GM18498 (cell line): Measurements from ENCODE around the gene MEGF9.

Source experiments
- ATAC-seq: cut with Tn5 transposase; IDR thresholded peaks from one replicate; pipeline ENCODE4 v1.9.1; 2021; ENCODE audit warnings: mild to moderate bottlenecking, moderate library complexity; ENCODE audit not compliant: unreplicated experiment

The MEGF9 gene

GRCh38 chr9:120628207-120628924 lies 85.9 kb downstream of the MEGF9 start:
- ATAC-seq, result no peak

- ATAC-seq, result no peak
Measured at GRCh38 chr9:120627073-120627472, 87.2 kb downstream of the MEGF9 start.

- ATAC-seq, result no peak
Measured at GRCh38 chr9:120626512-120626911, 87.8 kb downstream of the MEGF9 start.

GRCh38 chr9:120625222-120625621 lies 89.0 kb downstream of the MEGF9 start:
- ATAC-seq, result no peak

GRCh38 chr9:120622790-120623189 lies 91.5 kb downstream of the MEGF9 start:
- ATAC-seq, result no peak

- no peak for ATAC-seq
Measured at GRCh38 chr9:120621941-120622340, 92.3 kb downstream of the MEGF9 start.

DNA sequence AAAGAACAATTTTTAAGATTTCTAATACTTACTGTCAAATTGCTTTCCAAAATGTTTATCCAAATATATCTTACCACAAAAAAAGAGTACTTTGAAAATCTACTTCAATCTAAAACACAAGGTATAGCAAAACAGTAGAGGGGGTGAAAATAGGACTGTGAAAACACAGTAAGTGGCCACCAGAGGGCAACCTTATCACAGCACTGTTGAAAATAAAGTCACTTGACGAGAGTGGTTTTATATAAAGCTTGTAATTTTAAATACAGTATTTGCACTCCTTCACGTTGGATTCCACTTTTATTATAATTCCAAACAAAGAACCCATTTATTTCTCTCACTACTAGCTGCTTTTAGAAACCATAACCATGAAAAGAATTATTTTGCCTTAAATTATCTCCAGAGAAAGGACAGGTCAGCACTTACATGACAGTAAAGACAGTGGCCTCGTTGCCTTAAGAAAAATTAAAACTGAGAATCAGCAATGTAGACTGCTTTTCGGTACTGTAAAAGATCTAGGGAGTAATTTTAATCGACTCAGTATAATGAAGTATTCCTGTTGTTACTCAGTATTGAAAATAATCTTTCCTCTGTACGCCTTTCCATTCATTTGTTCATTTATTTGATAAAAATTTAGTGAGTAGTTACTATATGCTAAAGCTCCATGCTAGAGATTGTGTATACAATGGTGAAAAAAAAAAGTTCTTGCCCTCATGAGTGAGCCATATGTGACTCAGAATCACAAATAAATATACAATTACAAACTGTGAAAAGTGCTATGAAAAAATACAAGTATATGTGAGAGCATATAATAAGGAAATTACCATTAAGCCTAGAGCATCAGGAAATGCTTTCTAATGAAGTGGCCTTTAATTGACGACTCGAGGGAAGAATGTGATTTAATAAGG lies 94.3 kb downstream of the MEGF9 start:
- peak; percentile 63 for ATAC-seq

DNA sequence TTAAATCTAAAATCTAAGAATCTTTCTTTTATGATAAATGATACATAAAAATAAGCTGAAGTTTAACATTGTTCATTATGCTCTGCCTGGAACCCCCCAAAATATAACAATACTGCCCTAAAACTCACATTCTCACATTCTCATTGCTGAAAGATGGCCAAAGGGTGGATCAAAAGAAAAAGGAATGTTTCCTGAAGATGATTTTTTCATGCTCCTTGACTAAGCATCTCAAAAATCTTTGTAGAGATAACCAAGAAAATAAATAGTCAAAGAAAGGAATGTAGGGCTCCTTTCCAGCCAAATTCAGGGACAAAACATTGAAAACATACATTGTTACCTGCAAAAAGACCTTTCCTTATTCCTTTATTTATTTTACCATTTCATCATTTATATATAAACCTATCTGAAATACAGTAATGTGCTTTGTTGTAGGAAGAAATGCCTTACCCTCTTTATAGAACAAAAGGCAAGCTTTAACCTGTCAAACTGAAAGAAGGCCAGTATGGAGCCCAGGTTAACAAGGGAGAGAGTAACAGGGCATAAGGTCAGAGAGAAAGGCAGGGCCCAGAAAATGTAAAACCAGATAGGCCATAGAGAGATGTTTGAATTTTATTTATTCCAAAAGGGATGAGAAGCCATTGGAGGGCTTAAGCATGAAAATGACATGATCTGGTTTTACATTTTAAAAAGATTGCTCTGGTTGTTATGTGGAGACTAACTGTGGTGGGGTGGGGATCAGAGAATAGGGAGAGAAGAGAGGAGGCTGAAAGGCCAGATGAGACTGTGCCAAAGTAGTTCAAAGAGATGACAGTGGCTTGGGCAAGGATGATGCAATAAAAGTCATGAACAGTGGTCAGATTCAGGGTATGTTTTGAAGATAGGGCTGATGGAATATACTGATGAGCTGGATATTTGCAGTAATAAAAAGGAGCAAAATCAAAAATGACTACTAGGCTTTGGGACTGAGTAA lies 97.0 kb downstream of the MEGF9 start:
- ATAC-seq, result no peak

DNA sequence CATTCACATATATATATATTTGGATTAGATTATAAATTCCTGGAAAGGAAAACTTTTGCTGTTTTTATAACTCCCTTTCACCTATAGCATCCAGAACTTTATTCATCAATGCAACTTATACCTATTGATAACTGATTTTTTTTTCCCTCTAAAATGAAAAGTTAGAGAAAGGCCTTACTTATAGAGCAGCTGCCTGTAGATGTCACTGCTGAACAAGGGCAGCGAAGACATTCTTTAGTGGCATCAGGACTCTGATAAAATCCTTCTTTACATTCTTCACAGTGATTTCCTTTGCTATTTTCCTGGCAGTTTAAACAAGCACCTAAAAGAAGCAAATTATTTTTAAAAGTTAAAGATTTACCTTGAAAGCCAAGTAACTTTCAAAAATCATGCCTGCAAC lies 102.1 kb downstream of the MEGF9 start:
- ATAC-seq, result no peak

DNA sequence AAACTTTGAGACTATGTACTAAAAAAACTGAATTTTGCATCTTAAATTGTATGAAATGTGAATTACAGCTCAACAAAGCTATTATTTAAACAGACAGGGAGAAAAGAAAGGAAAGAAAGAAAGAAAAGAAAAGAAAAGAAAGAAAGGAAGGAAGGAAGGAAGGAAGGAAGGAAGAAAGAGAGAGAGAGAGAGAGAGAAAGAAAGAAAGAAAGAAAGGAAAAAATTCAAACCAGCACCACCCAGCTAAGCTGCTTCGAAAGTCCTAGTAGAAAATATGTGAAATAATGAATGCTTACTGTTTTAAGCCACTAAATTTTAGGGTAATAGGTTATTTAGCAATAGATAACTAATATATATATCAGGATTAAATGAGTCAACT lies 102.6 kb downstream of the MEGF9 start:
- ATAC-seq, result no peak

GRCh38 chr9:120610975-120611689 lies 103.1 kb downstream of the MEGF9 start:
- ATAC-seq, result no peak

GRCh38 chr9:120609636-120610035 lies 104.6 kb downstream of the MEGF9 start:
- no peak for ATAC-seq

GRCh38 chr9:120608421-120608820 lies 105.8 kb downstream of the MEGF9 start:
- no peak for ATAC-seq

GRCh38 chr9:120603591-120603990 lies 110.7 kb downstream of the MEGF9 start:
- no peak for ATAC-seq

DNA sequence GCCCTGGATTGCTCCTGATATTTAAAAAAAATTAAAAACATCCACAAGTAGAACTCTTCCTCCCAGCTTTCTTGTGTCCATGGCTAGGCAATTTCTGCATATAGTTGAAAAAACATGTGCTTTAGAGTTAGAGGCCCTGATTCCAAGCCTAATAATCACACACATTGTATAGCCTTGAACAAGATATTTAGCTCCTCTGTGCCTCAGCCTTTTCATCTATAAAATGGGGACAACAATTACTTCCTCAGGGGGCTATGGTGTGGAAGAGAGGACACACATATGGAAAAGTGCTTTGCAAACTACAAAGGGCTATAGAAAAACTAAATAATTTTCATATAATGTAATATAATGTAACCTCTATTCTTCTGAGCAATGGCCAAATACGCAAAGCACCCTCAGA lies 111.3 kb downstream of the MEGF9 start:
- no peak for ATAC-seq

DNA sequence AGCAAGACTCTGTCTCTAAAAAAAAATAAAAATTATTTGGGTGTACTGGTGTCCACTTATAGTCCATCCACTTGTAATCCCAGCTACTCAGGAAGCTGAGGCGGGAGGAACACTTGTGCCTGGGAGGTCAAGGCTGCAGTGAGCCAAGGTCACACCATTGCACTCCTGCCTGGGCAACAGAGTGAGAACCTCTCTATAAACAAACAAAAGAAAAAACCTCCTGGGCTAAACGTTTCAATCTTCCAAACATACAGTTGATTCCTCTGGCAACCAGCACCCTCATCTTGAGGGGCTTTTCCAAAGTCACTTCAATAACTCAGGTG lies 120.4 kb downstream of the MEGF9 start:
- ATAC-seq, result no peak

GRCh38 chr9:120593250-120593954 lies 120.9 kb downstream of the MEGF9 start:
- no peak for ATAC-seq

- no peak for ATAC-seq
Measured at GRCh38 chr9:120592210-120592609, 122.1 kb downstream of the MEGF9 start.

DNA sequence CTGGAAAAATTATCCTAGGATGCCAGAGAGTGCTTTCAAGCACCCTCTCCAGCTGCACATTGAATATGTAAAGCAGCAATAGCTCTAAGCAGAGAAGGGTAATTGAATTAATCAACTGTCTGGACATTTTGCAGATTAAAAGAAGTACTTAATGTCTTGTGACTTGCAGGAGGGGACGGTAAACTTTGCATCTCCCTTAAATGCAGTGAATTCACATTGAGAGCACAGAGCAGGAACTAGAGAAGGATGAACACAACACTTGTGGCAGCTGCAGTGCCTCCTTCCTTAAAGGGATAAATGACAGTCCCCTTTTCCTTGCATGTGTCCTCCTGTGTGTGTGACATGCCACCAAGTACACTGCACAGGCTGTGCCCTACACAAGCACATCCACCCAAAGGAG lies 126.9 kb downstream of the MEGF9 start:
- ATAC-seq, result no peak

DNA sequence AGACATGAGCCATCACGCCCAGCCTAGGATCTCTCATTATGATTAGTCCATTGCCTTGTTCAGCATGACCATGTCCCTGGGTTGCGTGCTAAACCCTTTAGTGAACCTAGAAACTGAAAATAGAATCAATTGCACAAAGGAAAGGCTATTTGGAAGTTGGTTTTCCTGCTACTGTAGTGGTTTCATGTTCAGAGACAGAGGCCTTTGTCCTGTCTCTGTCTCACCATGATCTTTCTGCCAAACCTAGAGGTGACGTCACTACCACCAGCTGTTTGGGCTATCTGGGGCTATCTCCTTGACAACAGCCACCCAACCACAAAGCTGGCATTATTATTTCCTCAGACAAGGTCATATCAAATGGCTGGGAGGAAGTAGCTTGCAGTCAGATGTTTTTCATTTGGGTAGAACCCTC lies 130.3 kb downstream of the MEGF9 start:
- peak; percentile 58 for ATAC-seq
